ENCODE results near the gene PCDHGB6.
A peak's percentile ranks its signal among the peaks of the same experiment; 100 is the strongest.

Gene PCDHGB6

GRCh38 chr5:141417494-141418172 lies 9.8 kb downstream of the PCDHGB6 start, which contains the start of gene PCDHGB7:
TSS of gene PCDHGB7 (plus strand) at chr5:141417677. CDS start at chr5:141417860, 183 bp downstream.
- peak within 1 kb of the TSS; percentile 54 for H3K4me3 ChIP-seq (ENCODE audit: low read depth, low read length)
- DNase-seq (ENCODE audit: low read depth) = peak; percentile 82
- peak; percentile 72 for TF ChIP-seq CTCF (IDR thresholded peaks at IDR 0.05; ENCODE audit: insufficient read depth, low read depth, low read length, missing control alignments)

GRCh38 chr5:141419074-141419880 lies 11.5 kb downstream of the PCDHGB6 start:
- DNase-seq (ENCODE audit: low read depth) = no peak

GRCh38 chr5:141420855-141421488 lies 13.2 kb downstream of the PCDHGB6 start, which contains the start of gene PCDHGA11:
TSS of gene PCDHGA11 (plus strand) at chr5:141421051. CDS start at chr5:141421228, 177 bp downstream.
- peak; percentile 77 for DNase-seq (ENCODE audit: low read depth)
- peak; percentile 51 for TF ChIP-seq CTCF (IDR thresholded peaks at IDR 0.05; ENCODE audit: insufficient read depth, low read depth, low read length, missing control alignments)

More at GRCh38 chr5:141419074-141419880, 11.5 kb downstream of the PCDHGB6 start:
- H3K4me3 ChIP-seq (ENCODE audit: low read depth, low read length) = no peak overlapping the region
- TF ChIP-seq CTCF (IDR thresholded peaks at IDR 0.05; ENCODE audit: insufficient read depth, low read depth, low read length, missing control alignments) = no peak

GRCh38 chr5:141421489-141421855 lies 13.7 kb downstream of the PCDHGB6 start:
- TF ChIP-seq CTCF (IDR thresholded peaks at IDR 0.05; ENCODE audit: insufficient read depth, low read depth, low read length, missing control alignments) = no peak
- peak overlapping the region; percentile 65 for H3K4me3 ChIP-seq (ENCODE audit: low read depth, low read length)
- DNase-seq (ENCODE audit: low read depth) = no peak

More at GRCh38 chr5:141420855-141421488, 13.2 kb downstream of the PCDHGB6 start, which contains the start of gene PCDHGA11:
- H3K4me3 ChIP-seq (ENCODE audit: low read depth, low read length) = peak within 1 kb of the TSS; percentile 65

GRCh38 chr5:141422742-141423291 lies 15.0 kb downstream of the PCDHGB6 start:
- no peak for TF ChIP-seq CTCF (IDR thresholded peaks at IDR 0.05; ENCODE audit: insufficient read depth, low read depth, low read length, missing control alignments)
- H3K4me3 ChIP-seq (ENCODE audit: low read depth, low read length) = no peak overlapping the region
- no peak for DNase-seq (ENCODE audit: low read depth)

- no peak for TF ChIP-seq CTCF (IDR thresholded peaks at IDR 0.05; ENCODE audit: insufficient read depth, low read depth, low read length, missing control alignments)
- H3K4me3 ChIP-seq (ENCODE audit: low read depth, low read length) = no peak overlapping the region
- no peak for DNase-seq (ENCODE audit: low read depth)
Measured at GRCh38 chr5:141427783-141428426, 20.1 kb downstream of the PCDHGB6 start.
